Endodermal cell (in vitro differentiated cells): Measurements from ENCODE around the gene FOXD1. TPM values are rescaled to one million over a fixed set of nuclear protein-coding genes. Genes with fewer than 3 reads are reported as not detected.

Experiments used
- DNase-seq: peaks from one replicate; pipeline ENCODE4 v3.0.0-alpha.2; 2017
- H3K27ac ChIP-seq: 2 replicates; pipeline ENCODE4 v1.5.1; 2013; ENCODE audit warnings: mild to moderate bottlenecking, low read depth, low read length, moderate library complexity
- H3K27me3 ChIP-seq: 2 replicates; pipeline ENCODE4 v1.6.1; 2013; ENCODE audit warnings: mild to moderate bottlenecking, low read length, moderate library complexity; ENCODE audit not compliant: insufficient read depth, control insufficient read depth, poor library complexity, severe bottlenecking
- H3K36me3 ChIP-seq: 2 replicates; pipeline ENCODE4 v1.7.0; 2013; ENCODE audit warnings: mild to moderate bottlenecking, low read length, moderate library complexity; ENCODE audit not compliant: control insufficient read depth, insufficient read depth
- H3K4me1 ChIP-seq: one replicate; pipeline ENCODE4 v1.7.0; 2013; ENCODE audit warnings: low read length; ENCODE audit not compliant: control insufficient read depth, insufficient read depth
- H3K4me3 ChIP-seq: 2 replicates; pipeline ENCODE4 v1.5.1; 2013; ENCODE audit warnings: mild to moderate bottlenecking, low read length, moderate library complexity
- H3K9ac ChIP-seq: 2 replicates; pipeline ENCODE4 v1.6.1; 2013; ENCODE audit warnings: mild to moderate bottlenecking, low read length, moderate library complexity; ENCODE audit not compliant: poor library complexity, severe bottlenecking; ENCODE audit errors: extremely low read depth
- H3K9me3 ChIP-seq: 2 replicates; pipeline ENCODE4 v1.6.1; 2013; ENCODE audit warnings: mild to moderate bottlenecking, low read length, moderate library complexity; ENCODE audit not compliant: control insufficient read depth
- H3K27ac Mint-ChIP-seq: 2 replicates; pipeline ENCODE4 v1.8.0; 2020; ENCODE audit warnings: mixed read lengths
- H3K27me3 Mint-ChIP-seq: 2 replicates; pipeline ENCODE4 v1.8.0; 2021; ENCODE audit warnings: mild to moderate bottlenecking, mixed read lengths; ENCODE audit not compliant: insufficient read depth
- H3K36me3 Mint-ChIP-seq: 2 replicates; pipeline ENCODE4 v1.8.0; 2020; ENCODE audit warnings: low read depth, mixed read lengths
- H3K4me1 Mint-ChIP-seq: 2 replicates; pipeline ENCODE4 v1.8.0; 2020; ENCODE audit warnings: mixed read lengths
- H3K4me3 Mint-ChIP-seq: 2 replicates; pipeline ENCODE4 v1.8.0; 2020; ENCODE audit warnings: mild to moderate bottlenecking, moderate library complexity, mixed read lengths
- H3K9me3 Mint-ChIP-seq: 2 replicates; pipeline ENCODE4 v1.8.0; 2020; ENCODE audit warnings: mild to moderate bottlenecking, mixed read lengths
- WGBS, 2 experiments: methylation state at CpG; one replicate each; pipeline versions ENCODE4 v1.1.5 to v1.1.7; 2013; ENCODE audit warnings: missing lambda C conversion rate in 2 of 2, mixed read lengths in 1 of 2; ENCODE audit not compliant: insufficient coverage in 1 of 2, insufficient read length in 1 of 2; 5-methylcytosine and 5-hydroxymethylcytosine counted together
- total RNA-seq, 2 donors: library from RNA; stranded (reverse); fragmentation: NEBNext Ultra II Directional in 1 of 2; extraction: Animal tissue kit (Norgen Biotek cat#: 25700) in 1 of 2; gene quantifications; 2 replicates in 1 of 2; 3 replicates in 1 of 2; pipeline ENCODE4 v1.2.1, GENCODE V29; 2021
- TF ChIP-seq, protein P1 (sequence below): fragments of 200-600 bp; sonication (generic); conservative IDR thresholded peaks from 2 replicates; pipeline ENCODE4 v1.5.0; 2021; ENCODE audit warnings: antibody characterized with exemption, mild to moderate bottlenecking

FOXD1 gene
- total RNA-seq, 2 donors from 2014 or later = 0.29 to 0.59 TPM

DNA sequence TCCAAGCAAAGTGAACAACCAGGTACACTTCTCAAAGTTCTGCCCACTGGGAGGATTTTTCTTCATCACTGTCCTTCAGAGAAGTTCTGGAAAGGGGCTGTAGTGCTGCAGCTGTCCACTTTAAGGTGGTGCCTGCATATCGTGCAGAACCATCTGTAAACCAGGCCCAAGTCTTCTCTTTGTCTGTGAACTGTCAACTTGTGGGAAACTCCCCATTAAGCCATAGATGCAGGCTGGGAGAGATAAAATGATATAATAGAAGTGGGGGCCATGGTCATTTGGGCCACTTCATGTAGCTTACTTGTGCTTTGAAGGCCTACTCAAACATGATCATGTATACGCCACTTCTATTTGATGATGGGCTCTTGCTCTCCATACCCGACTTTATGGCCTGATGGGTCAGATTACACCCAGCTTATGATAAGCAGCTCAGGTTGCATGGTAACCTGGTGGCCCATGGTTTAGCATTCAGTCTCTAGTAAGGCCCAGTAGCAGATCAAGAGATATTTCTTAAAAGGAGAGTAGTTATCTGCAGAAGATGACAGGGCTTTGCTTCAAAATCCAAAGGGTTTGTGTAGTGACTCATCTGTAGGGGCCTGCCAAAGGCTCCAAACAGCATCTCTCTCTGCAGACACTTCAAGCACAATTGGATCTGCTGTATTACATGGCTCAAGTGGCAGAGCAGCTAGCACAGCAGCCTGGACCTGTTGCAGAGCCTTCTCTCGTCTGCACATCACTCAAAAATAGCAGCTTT lies 34.0 kb upstream of the FOXD1 start:
- Mint-ChIP-seq H3K4me1 (peaks cover 28% of the 10 kb centered on the region), H3K9me3 (no peaks in the 10 kb centered on the region), H3K27me3 (peaks cover 5% of the 10 kb centered on the region), H3K36me3 (no peaks in the 10 kb centered on the region), H3K27ac (no peak overlapping the region), H3K4me3 (no peak overlapping the region)
- Histone ChIP-seq H3K36me3 (no peaks in the 10 kb centered on the region), H3K9ac (no peak overlapping the region), H3K4me1 (peaks cover 8% of the 10 kb centered on the region), H3K9me3 (no peaks in the 10 kb centered on the region), H3K27ac (no peak overlapping the region), H3K4me3 (no peak overlapping the region), H3K27me3 (no peaks in the 10 kb centered on the region)
- no peak for DNase-seq
- 91 to 92% methylated on average over 3 to 4 of the region's 4 CpGs for WGBS, 2 experiments
- TF ChIP-seq, protein P1, sequence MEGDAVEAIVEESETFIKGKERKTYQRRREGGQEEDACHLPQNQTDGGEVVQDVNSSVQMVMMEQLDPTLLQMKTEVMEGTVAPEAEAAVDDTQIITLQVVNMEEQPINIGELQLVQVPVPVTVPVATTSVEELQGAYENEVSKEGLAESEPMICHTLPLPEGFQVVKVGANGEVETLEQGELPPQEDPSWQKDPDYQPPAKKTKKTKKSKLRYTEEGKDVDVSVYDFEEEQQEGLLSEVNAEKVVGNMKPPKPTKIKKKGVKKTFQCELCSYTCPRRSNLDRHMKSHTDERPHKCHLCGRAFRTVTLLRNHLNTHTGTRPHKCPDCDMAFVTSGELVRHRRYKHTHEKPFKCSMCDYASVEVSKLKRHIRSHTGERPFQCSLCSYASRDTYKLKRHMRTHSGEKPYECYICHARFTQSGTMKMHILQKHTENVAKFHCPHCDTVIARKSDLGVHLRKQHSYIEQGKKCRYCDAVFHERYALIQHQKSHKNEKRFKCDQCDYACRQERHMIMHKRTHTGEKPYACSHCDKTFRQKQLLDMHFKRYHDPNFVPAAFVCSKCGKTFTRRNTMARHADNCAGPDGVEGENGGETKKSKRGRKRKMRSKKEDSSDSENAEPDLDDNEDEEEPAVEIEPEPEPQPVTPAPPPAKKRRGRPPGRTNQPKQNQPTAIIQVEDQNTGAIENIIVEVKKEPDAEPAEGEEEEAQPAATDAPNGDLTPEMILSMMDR = no peak

DNA sequence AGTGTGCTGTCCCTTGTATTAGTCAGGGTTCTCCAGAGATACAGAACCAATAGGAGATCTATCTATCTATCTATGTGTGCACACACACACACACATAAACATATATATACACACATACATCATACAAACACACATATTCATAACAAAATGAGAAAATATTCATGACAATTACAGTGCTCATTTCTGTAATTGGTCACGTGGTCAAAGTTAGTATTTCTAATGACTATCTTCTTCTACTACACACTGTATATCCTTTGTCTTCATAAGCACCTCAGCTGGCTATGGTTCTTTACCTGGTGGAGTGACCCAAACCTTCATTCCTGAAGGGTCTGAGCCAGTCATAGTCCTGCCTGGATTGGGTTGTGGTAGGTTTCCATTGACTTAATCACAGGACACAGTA lies 31.9 kb upstream of the FOXD1 start:
- Histone ChIP-seq H3K4me1 (peaks cover 8% of the 10 kb centered on the region), H3K4me3 (no peak overlapping the region), H3K36me3 (no peaks in the 10 kb centered on the region), H3K27me3 (no peaks in the 10 kb centered on the region), H3K9me3 (no peaks in the 10 kb centered on the region), H3K27ac (no peak overlapping the region), H3K9ac (no peak overlapping the region)
- no peak overlapping the region for H3K4me3 Mint-ChIP-seq
- H3K27me3 Mint-ChIP-seq = peaks cover 5% of the 10 kb centered on the region
- peaks cover 9% of the 10 kb centered on the region for H3K4me1 Mint-ChIP-seq
- no peaks in the 10 kb centered on the region for H3K9me3 Mint-ChIP-seq
- 94% methylated on average over 1 of the region's 1 CpG; no CpG with 5 or more reads in 1 of the 2 experiments for WGBS, 2 experiments
- TF ChIP-seq, protein P1 = no peak
- no peaks in the 10 kb centered on the region for H3K36me3 Mint-ChIP-seq
- no peak for DNase-seq
- no peak overlapping the region for H3K27ac Mint-ChIP-seq

DNA sequence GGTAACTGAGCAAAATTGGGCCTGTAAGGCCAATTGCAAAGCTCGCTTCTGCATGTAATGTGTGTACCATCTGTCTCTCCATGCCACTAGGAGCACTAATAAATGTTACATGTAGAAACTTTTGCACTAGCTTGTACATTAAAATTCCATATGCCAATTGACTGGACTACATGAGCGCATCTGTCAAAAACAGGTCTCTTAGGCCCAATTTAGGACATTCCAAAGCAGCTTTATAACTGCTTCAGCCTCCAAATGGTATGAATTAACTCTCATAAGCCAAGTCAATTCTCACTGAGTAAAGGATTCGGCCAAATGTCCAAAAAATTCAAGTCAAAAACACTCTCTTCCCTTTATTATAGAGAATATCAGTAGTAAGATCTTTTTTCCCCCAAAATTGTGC lies 23.5 kb upstream of the FOXD1 start:
- Histone ChIP-seq H3K4me3 (no peak overlapping the region), H3K27ac (no peak overlapping the region), H3K4me1 (no peaks in the 10 kb centered on the region), H3K27me3 (no peaks in the 10 kb centered on the region), H3K9ac (no peak overlapping the region), H3K36me3 (no peaks in the 10 kb centered on the region), H3K9me3 (no peaks in the 10 kb centered on the region)
- 56 to 77% methylated on average over 1 to 3 of the region's 3 CpGs for WGBS, 2 experiments
- no peak overlapping the region for H3K27ac Mint-ChIP-seq
- peaks cover 8% of the 10 kb centered on the region for H3K9me3 Mint-ChIP-seq
- DNase-seq = no peak
- H3K36me3 Mint-ChIP-seq = no peaks in the 10 kb centered on the region
- TF ChIP-seq, protein P1 = no peak
- no peaks in the 10 kb centered on the region for H3K4me1 Mint-ChIP-seq
- no peaks in the 10 kb centered on the region for H3K27me3 Mint-ChIP-seq
- H3K4me3 Mint-ChIP-seq = no peak overlapping the region
